Muscle of leg (tissue), 11 donors: Measurements from ENCODE around the gene ATP13A2. TPM values are rescaled to one million over a fixed set of nuclear protein-coding genes. Genes with fewer than 3 reads are reported as not detected.

Source experiments
- DNase-seq: peaks from one replicate; pipeline ENCODE4 v3.0.0; 2013
- H3K27ac ChIP-seq: one replicate; pipeline ENCODE4 v1.5.1; 2013; ENCODE audit warnings: mild to moderate bottlenecking, low read length, control low read depth
- H3K27me3 ChIP-seq: one replicate; pipeline ENCODE4 v1.6.1; 2013; ENCODE audit warnings: low read length; ENCODE audit not compliant: control insufficient read depth, insufficient read depth
- H3K36me3 ChIP-seq: one replicate; pipeline ENCODE4 v1.6.1; 2013; ENCODE audit warnings: low read length; ENCODE audit not compliant: control insufficient read depth, insufficient read depth
- H3K4me1 ChIP-seq: one replicate; pipeline ENCODE4 v1.6.1; 2013; ENCODE audit warnings: low read length; ENCODE audit not compliant: control insufficient read depth, insufficient read depth
- H3K4me3 ChIP-seq: one replicate; pipeline ENCODE4 v1.5.1; 2013; ENCODE audit warnings: low read length, control low read depth
- H3K9me3 ChIP-seq: replicated peaks from 2 replicates; pipeline ENCODE4 v1.6.1; 2013; ENCODE audit warnings: low read depth, low read length; ENCODE audit not compliant: control insufficient read depth
- WGBS: methylation state at CpG from one replicate; pipeline ENCODE4 v1.1.5; 2013; ENCODE audit warnings: missing lambda C conversion rate; ENCODE audit not compliant: insufficient coverage; 5-methylcytosine and 5-hydroxymethylcytosine counted together
- polyA plus RNA-seq, 8 donors: library from polyadenylated mRNA; unstranded; fragments of 120-200 nt; gene quantifications; one replicate each; pipeline versions ENCODE4 v1.2.1 to v1.2.3, GENCODE V29; 2013; ENCODE audit warnings: inconsistent platforms in 1 of 8, low replicate concordance in 1 of 8; ENCODE audit not compliant: insufficient read length in 8 of 8, insufficient read depth in 1 of 8
- total RNA-seq: library from RNA; stranded (reverse); fragments of 120-200 nt; gene quantifications from one replicate; pipeline ENCODE4 v1.2.4, GENCODE V29; 2013

The ATP13A2 gene
- total and polyA plus RNA-seq, 9 donors, result 8.8 to 25.0 (median 20.8) TPM

GRCh38 chr1:17032741-17033140, 21.0 kb upstream of the ATP13A2 start:
- Histone ChIP-seq H3K27ac (no peak overlapping the region), H3K9me3 (no peaks in the 10 kb centered on the region), H3K4me1 (no peaks in the 10 kb centered on the region), H3K36me3 (peaks cover 50% of the 10 kb centered on the region), H3K27me3 (no peaks in the 10 kb centered on the region), H3K4me3 (no peak overlapping the region)
- WGBS, result 73% methylated on average over 2 of the region's 3 CpGs
- DNase-seq, result no peak

- no peak overlapping the region for H3K27ac ChIP-seq
- no peak overlapping the region for H3K4me3 ChIP-seq
- DNase-seq, result no peak
- H3K4me1 ChIP-seq, result no peaks in the 10 kb centered on the region
- WGBS, result 100% methylated on average over 1 of the region's 4 CpGs
- no peaks in the 10 kb centered on the region for H3K27me3 ChIP-seq
- peaks cover 63% of the 10 kb centered on the region for H3K36me3 ChIP-seq
- no peaks in the 10 kb centered on the region for H3K9me3 ChIP-seq
Measured at GRCh38 chr1:17031436-17031835, 19.7 kb upstream of the ATP13A2 start.

- no peak overlapping the region for H3K27ac ChIP-seq
- H3K4me1 ChIP-seq, result no peaks in the 10 kb centered on the region
- H3K9me3 ChIP-seq, result no peaks in the 10 kb centered on the region
- no peaks in the 10 kb centered on the region for H3K27me3 ChIP-seq
- peaks cover 71% of the 10 kb centered on the region for H3K36me3 ChIP-seq
- no peak overlapping the region for H3K4me3 ChIP-seq
- WGBS, result no CpG with 5 or more reads among the region's 4 CpGs
- DNase-seq, result no peak
Measured at GRCh38 chr1:17030206-17030605, 18.5 kb upstream of the ATP13A2 start.

- DNase-seq, result no peak
- no peaks in the 10 kb centered on the region for H3K4me1 ChIP-seq
- H3K9me3 ChIP-seq, result no peaks in the 10 kb centered on the region
- no peaks in the 10 kb centered on the region for H3K27me3 ChIP-seq
- H3K27ac ChIP-seq, result no peak overlapping the region
- WGBS, result 90% methylated on average over 2 of the region's 5 CpGs
- H3K4me3 ChIP-seq, result no peak overlapping the region
- H3K36me3 ChIP-seq, result peaks cover 76% of the 10 kb centered on the region
Measured at GRCh38 chr1:17028662-17029188, 17.0 kb upstream of the ATP13A2 start.

- H3K27ac ChIP-seq, result no peak overlapping the region
- no peaks in the 10 kb centered on the region for H3K27me3 ChIP-seq
- no peaks in the 10 kb centered on the region for H3K4me1 ChIP-seq
- DNase-seq, result no peak
- peaks cover 81% of the 10 kb centered on the region for H3K36me3 ChIP-seq
- H3K4me3 ChIP-seq, result no peak overlapping the region
- no peaks in the 10 kb centered on the region for H3K9me3 ChIP-seq
- WGBS, result no CpG with 5 or more reads among the region's 2 CpGs
Measured at GRCh38 chr1:17027900-17028299, 16.2 kb upstream of the ATP13A2 start.

- no peaks in the 10 kb centered on the region for H3K9me3 ChIP-seq
Measured at GRCh38 chr1:17027403-17027802, 15.7 kb upstream of the ATP13A2 start.

GRCh38 chr1:17024721-17025120, 13.0 kb upstream of the ATP13A2 start:
- WGBS, result no CpG with 5 or more reads among the region's 1 CpG
- Histone ChIP-seq H3K4me1 (no peaks in the 10 kb centered on the region), H3K9me3 (no peaks in the 10 kb centered on the region), H3K36me3 (peaks cover 87% of the 10 kb centered on the region), H3K27ac (no peak overlapping the region), H3K27me3 (no peaks in the 10 kb centered on the region), H3K4me3 (no peak overlapping the region)
- DNase-seq, result no peak

More at GRCh38 chr1:17027403-17027802, 15.7 kb upstream of the ATP13A2 start:
- Histone ChIP-seq H3K4me1 (no peaks in the 10 kb centered on the region), H3K36me3 (peaks cover 80% of the 10 kb centered on the region), H3K4me3 (no peak overlapping the region), H3K27ac (no peak overlapping the region), H3K27me3 (no peaks in the 10 kb centered on the region)
- 84% methylated on average over 4 of the region's 5 CpGs for WGBS
- no peak for DNase-seq

- Histone ChIP-seq H3K27me3 (no peaks in the 10 kb centered on the region), H3K4me3 (no peak overlapping the region), H3K36me3 (peaks cover 85% of the 10 kb centered on the region), H3K27ac (no peak overlapping the region), H3K9me3 (no peaks in the 10 kb centered on the region), H3K4me1 (no peaks in the 10 kb centered on the region)
- 88% methylated on average over 1 of the region's 3 CpGs for WGBS
- no peak for DNase-seq
Measured at GRCh38 chr1:17023573-17023972, 11.8 kb upstream of the ATP13A2 start.

GRCh38 chr1:17023102-17023501, 11.4 kb upstream of the ATP13A2 start:
- Histone ChIP-seq H3K4me1 (no peaks in the 10 kb centered on the region), H3K27me3 (no peaks in the 10 kb centered on the region), H3K4me3 (no peak overlapping the region), H3K27ac (no peak overlapping the region), H3K36me3 (peaks cover 84% of the 10 kb centered on the region), H3K9me3 (no peaks in the 10 kb centered on the region)
- no peak for DNase-seq
- WGBS, result no CpG with 5 or more reads among the region's 4 CpGs

- Histone ChIP-seq H3K9me3 (no peaks in the 10 kb centered on the region), H3K27me3 (no peaks in the 10 kb centered on the region), H3K36me3 (peaks cover 79% of the 10 kb centered on the region), H3K27ac (no peak overlapping the region), H3K4me1 (no peaks in the 10 kb centered on the region), H3K4me3 (no peak overlapping the region)
- WGBS, result 90% methylated on average over 9 of the region's 10 CpGs
- no peak for DNase-seq
Measured at GRCh38 chr1:17021896-17022295, 10.2 kb upstream of the ATP13A2 start.

GRCh38 chr1:17020502-17020901, 8.8 kb upstream of the ATP13A2 start:
- 91% methylated on average over 1 of the region's 2 CpGs for WGBS
- Histone ChIP-seq H3K4me3 (no peak overlapping the region), H3K27ac (no peak overlapping the region), H3K4me1 (no peaks in the 10 kb centered on the region), H3K9me3 (no peaks in the 10 kb centered on the region), H3K27me3 (no peaks in the 10 kb centered on the region), H3K36me3 (peaks cover 67% of the 10 kb centered on the region)
- DNase-seq, result no peak
